DND-41 (cell line): ENCODE measurements around the gene C16orf95.

Experiments
- CTCF ChIP-seq: IDR thresholded peaks from 2 replicates; pipeline ENCODE4 v1.5.1; 2012; ENCODE audit warnings: borderline replicate concordance, low read length, moderate library complexity, mild to moderate bottlenecking; ENCODE audit not compliant: poor library complexity, severe bottlenecking; ENCODE audit errors: extremely low read depth
- EZH2 ChIP-seq: IDR thresholded peaks from 3 replicates; pipeline ENCODE4 v1.6.1; 2012; ENCODE audit warnings: borderline replicate concordance, low read depth, mild to moderate bottlenecking, moderate library complexity, low read length, inconsistent platforms; ENCODE audit not compliant: severe bottlenecking

GRCh38 chr16:87337262-87337771, 20.1 kb upstream of the C16orf95 start:
- TF ChIP-seq CTCF (no peak), EZH2 (no peak)
